Ovary (tissue), 9 donors: ENCODE measurements around the gene UNC119B. TPM values are rescaled to one million over a fixed set of nuclear protein-coding genes. Genes with fewer than 3 reads are reported as not detected.

Experiments used
- DNase-seq, 5 donors: peaks; one replicate each; pipeline ENCODE4 v3.0.0-alpha.2; 2019 to 2020
- H3K27ac ChIP-seq, 2 donors: fragments of 200-600 bp; one replicate each; pipeline versions ENCODE4 v1.5.1 to v1.8.0; 2019 to 2022
- H3K27me3 ChIP-seq: fragments of 200-600 bp; one replicate; pipeline ENCODE4 v1.8.0; 2022
- H3K36me3 ChIP-seq: fragments of 200-600 bp; sonication (generic); one replicate; pipeline ENCODE4 v1.5.1; 2019
- H3K4me1 ChIP-seq: one replicate; pipeline ENCODE4 v1.8.1; 2013; ENCODE audit warnings: mild to moderate bottlenecking, moderate library complexity; ENCODE audit not compliant: insufficient read depth
- H3K4me3 ChIP-seq: fragments of 200-600 bp; sonication (generic); one replicate; pipeline ENCODE4 v1.5.1; 2017
- H3K9me3 ChIP-seq, 2 donors: fragments of 200-600 bp in 1 of 2; sonication (generic) in 1 of 2; one replicate each; pipeline versions ENCODE4 v1.5.1 to v1.8.1; 2013 to 2019; ENCODE audit warnings: mild to moderate bottlenecking in 1 of 2, moderate library complexity in 1 of 2
- EP300 ChIP-seq: sonication (generic); formaldehyde crosslinking; IDR thresholded peaks from one replicate; pipeline ENCODE4 v1.6.1; 2017; ENCODE audit warnings: antibody characterized with exemption
- POLR2A ChIP-seq: fragments of 450-650 bp; IDR thresholded peaks from one replicate; pipeline ENCODE4 v1.6.1; 2017; ENCODE audit warnings: antibody characterized with exemption, mild to moderate bottlenecking, moderate library complexity
- WGBS, 3 donors: extraction: QIAGEN DNeasy Blood & Tissue Kit in 1 of 3; methylation state at CpG; one replicate each; pipeline versions ENCODE4 v1.1.5 to v1.1.7; 2013 to 2017; 5-methylcytosine and 5-hydroxymethylcytosine counted together
- intact Hi-C, 4 donors: fragments of 100-400 bp; cut with DNase I; formaldehyde crosslinking; loops; one replicate each; pipeline versions ENCODE4 v1.11.0 to v1.15.1; 2022 to 2023
- polyA plus RNA-seq, 2 donors: library from polyadenylated mRNA; stranded (reverse); fragments of 200-250 nt in 1 of 2; fragments of 350-450 nt in 1 of 2; fragmentation: Illumina TruSeq in 1 of 2; extraction: RNeasy Lipid Tissue Mini Kit (QIAGEN cat#74804) in 1 of 2; gene quantifications; one replicate each; pipeline ENCODE4 v1.2.3, GENCODE V29; 2013 to 2014
- total RNA-seq, 7 donors: library from RNA; depleted of rRNA in 2 of 7; stranded (reverse); fragments of >200 nt in 2 of 7; fragmentation: NEBNext Ultra II Directional in 3 of 7; extraction: Animal tissue kit (Norgen Biotek cat#: 25700) in 3 of 7; gene quantifications; one replicate each; pipeline versions ENCODE4 v1.1.0 to v1.2.4, GENCODE V29; 2016 to 2023
- TF ChIP-seq, protein P1 (sequence below), 3 donors: fragments of 450-650 bp in 2 of 3; fragments of 200-600 bp in 1 of 3; IDR thresholded peaks; one replicate each; pipeline versions ENCODE4 v1.5.1 to v1.8.0; 2016 to 2022; ENCODE audit warnings: antibody characterized with exemption in 3 of 3, mild to moderate bottlenecking in 1 of 3
- donor health status: DM: no; HTN: no; CAD: no; lungs with moderate emphysema.
- donor health status: DM: no; HTN: no; CAD: no.
- donor health status: Bipolar disorder and iron deficiency.
- donor health status: DM: yes; HTN: yes; CAD: no.
- donor health status: DM: no; HTN: no; CAD: no.
- donor health status: DM: yes; HTN: yes; CAD: no.

The UNC119B gene
- total and polyA plus RNA-seq, 9 donors, result 18.4 to 54.4 (median 44.4) TPM

DNA sequence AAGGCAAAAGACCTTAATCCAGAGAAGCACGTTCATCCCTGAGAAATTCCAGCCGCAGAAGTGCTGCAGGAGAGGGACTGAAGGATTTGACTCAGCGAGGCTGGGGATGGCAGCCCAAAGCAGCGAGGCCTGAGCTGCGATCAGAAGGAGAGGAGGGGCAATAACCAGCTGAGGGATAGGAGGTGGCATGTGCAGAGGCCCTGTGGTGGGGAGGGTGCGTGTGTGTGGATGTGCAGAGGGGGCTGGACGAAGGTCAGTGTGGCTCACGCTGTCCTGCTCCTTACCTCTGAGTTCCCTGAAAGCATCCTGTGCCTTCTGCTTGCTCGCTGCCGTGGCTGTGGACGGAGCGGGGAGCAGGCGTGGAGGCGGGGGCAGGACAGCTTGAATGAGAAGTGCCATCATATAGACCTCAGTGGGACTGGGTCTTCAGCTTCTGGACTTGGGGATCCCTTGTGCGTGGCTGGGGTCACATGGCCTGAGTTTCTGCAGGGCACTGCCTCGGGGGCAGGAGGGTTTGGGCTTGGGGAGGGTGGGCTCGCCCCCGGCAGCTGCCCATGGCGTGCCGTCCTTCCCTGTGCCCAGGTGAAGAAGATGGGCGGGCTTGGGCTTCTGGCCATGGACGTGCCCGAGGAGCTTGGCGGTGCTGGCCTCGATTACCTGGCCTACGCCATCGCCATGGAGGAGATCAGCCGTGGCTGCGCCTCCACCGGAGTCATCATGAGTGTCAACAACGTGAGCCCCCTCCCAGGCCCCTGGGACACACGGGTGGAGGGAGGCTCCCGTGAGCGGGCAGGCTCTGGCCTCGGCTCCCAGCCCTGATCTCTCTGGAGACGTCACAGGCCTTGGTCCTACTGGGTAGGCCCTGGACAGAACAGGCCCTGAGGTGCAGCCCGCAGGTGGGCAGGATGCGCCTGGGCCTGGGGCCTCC is 26.4 kb downstream of the UNC119B start:
- DNase-seq, result peak in 1 of 5 donors; percentile 31
- TF ChIP-seq POLR2A (no peak), EP300 (no peak)
- TF ChIP-seq, protein P1, sequence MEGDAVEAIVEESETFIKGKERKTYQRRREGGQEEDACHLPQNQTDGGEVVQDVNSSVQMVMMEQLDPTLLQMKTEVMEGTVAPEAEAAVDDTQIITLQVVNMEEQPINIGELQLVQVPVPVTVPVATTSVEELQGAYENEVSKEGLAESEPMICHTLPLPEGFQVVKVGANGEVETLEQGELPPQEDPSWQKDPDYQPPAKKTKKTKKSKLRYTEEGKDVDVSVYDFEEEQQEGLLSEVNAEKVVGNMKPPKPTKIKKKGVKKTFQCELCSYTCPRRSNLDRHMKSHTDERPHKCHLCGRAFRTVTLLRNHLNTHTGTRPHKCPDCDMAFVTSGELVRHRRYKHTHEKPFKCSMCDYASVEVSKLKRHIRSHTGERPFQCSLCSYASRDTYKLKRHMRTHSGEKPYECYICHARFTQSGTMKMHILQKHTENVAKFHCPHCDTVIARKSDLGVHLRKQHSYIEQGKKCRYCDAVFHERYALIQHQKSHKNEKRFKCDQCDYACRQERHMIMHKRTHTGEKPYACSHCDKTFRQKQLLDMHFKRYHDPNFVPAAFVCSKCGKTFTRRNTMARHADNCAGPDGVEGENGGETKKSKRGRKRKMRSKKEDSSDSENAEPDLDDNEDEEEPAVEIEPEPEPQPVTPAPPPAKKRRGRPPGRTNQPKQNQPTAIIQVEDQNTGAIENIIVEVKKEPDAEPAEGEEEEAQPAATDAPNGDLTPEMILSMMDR (IDR thresholded peaks at IDR 0.05), result no peak
- Histone ChIP-seq H3K4me3 (no peak overlapping the region), H3K27me3 (no peaks in the 10 kb centered on the region), H3K36me3 (no peaks in the 10 kb centered on the region), H3K27ac (no peak overlapping the region), H3K4me1 (no peaks in the 10 kb centered on the region), H3K9me3 (no peaks in the 10 kb centered on the region)
- 89 to 91% (median 90%) methylated on average over 35 to 38 of the region's 38 CpGs for WGBS, 3 donors
- intact Hi-C loops, result no loop called here

DNA sequence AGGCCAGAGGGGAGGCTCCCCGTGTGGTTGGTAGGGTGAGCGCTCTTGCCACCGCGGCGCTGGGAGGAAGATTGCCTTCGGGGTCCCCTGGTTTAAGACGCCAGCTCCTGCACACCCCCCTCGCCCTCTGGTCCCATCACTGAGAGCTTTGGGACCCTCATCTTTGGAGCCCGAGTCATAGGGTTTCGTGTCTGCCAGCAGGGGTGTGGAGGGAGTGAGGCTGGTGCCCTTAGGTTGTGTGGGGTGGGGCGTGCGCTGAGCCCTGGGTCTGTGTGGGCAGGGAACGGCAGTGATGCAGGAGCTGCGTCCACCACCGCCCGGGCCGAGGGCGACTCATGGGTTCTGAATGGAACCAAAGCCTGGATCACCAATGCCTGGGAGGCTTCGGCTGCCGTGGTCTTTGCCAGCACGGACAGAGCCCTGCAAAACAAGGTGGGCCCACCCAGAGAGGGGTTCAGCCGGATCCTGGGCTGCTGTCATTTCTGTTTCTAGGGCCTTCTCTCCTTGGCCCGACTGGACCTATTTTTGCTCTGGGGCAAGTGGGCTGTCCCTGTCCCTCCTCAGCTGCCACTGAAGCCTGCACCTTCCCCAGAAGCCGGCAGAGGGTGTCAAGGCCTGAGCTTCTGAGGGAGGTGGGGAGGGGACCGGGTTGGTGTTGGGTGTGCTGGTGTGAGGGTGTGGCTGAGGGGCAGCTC is 27.4 kb downstream of the UNC119B start:
- no peak for DNase-seq
- H3K4me3 ChIP-seq, result no peak overlapping the region
- H3K27me3 ChIP-seq, result no peaks in the 10 kb centered on the region
- no peaks in the 10 kb centered on the region for H3K36me3 ChIP-seq
- intact Hi-C loops, result no loop called here
- H3K4me1 ChIP-seq, result peaks cover 4% of the 10 kb centered on the region
- H3K27ac ChIP-seq, result no peak overlapping the region
- H3K9me3 ChIP-seq, result no peaks in the 10 kb centered on the region
- TF ChIP-seq POLR2A (no peak), EP300 (no peak)
- TF ChIP-seq, protein P1 (IDR thresholded peaks at IDR 0.05), result no peak
- 84 to 88% (median 85%) methylated on average over 25 of the region's 25 CpGs for WGBS, 3 donors

DNA sequence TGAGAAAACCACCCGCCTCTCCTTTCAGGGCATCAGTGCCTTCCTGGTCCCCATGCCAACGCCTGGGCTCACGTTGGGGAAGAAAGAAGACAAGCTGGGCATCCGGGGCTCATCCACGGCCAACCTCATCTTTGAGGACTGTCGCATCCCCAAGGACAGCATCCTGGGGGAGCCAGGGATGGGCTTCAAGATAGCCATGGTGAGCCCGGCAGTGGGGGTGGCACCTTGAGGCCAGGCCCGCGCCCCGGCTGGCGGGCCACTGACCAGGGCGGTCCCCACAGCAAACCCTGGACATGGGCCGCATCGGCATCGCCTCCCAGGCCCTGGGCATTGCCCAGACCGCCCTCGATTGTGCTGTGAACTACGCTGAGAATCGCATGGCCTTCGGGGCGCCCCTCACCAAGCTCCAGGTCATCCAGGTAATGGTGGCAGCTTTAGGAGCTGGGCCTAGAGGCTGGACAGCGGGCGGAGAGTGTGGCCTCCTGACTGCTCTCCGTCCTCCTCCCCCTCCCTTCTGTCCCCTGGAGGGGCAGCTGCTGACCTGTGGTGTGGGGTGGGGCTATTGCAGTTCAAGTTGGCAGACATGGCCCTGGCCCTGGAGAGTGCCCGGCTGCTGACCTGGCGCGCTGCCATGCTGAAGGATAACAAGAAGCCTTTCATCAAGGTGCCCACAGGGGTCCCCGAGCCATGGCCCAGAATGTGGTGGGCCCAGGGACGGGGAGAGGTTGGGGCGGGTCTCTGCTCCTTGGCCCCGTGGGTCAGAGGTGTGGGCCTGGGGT is 28.2 kb downstream of the UNC119B start:
- H3K27ac ChIP-seq, result no peak overlapping the region
- WGBS, 3 donors, result 89 to 91% (median 89%) methylated on average over 25 to 31 of the region's 31 CpGs
- H3K4me1 ChIP-seq, result peaks cover 4% of the 10 kb centered on the region
- DNase-seq, result peak in 2 of 5 donors; percentile 28 to 36
- TF ChIP-seq, protein P1 (IDR thresholded peaks at IDR 0.05), result no peak
- TF ChIP-seq EP300 (no peak), POLR2A (no peak)
- no peaks in the 10 kb centered on the region for H3K9me3 ChIP-seq
- no peak overlapping the region for H3K4me3 ChIP-seq
- H3K36me3 ChIP-seq, result no peaks in the 10 kb centered on the region
- intact Hi-C loops, result no loop called here
- H3K27me3 ChIP-seq, result no peaks in the 10 kb centered on the region

DNA sequence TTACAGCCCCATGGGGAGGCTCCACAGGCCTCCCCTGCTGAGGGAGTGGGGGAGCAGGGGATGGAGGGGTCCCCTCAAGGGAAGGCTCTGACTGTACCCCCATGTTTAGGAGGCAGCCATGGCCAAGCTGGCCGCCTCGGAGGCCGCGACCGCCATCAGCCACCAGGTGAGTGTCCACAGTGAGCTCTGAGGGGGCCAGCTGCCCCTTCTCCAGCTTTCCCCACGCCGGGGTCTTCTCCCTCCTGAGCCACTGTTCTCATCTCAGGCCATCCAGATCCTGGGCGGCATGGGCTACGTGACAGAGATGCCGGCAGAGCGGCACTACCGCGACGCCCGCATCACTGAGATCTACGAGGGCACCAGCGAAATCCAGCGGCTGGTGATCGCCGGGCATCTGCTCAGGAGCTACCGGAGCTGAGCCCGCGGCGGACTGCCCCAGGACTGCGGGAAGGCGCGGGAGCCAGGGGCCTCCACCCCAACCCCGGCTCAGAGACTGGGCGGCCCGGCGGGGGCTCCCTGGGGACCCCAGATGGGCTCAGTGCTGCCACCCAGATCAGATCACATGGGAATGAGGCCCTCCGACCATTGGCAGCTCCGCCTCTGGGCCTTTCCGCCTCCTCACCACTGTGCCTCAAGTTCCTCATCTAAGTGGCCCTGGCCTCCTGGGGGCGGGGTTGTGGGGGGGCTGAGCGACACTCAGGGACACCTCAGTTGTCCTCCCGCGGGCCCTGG is 28.9 kb downstream of the UNC119B start:
- intact Hi-C loops, result no loop called here
- Histone ChIP-seq H3K4me3 (no peak overlapping the region), H3K27ac (no peak overlapping the region), H3K27me3 (no peaks in the 10 kb centered on the region), H3K36me3 (no peaks in the 10 kb centered on the region), H3K4me1 (peaks cover 4% of the 10 kb centered on the region), H3K9me3 (no peaks in the 10 kb centered on the region)
- TF ChIP-seq, protein P1 (IDR thresholded peaks at IDR 0.05), result no peak
- TF ChIP-seq EP300, result no peak
- no peak for TF ChIP-seq POLR2A
- WGBS, 3 donors, result 93 to 95% (median 95%) methylated on average over 37 to 38 of the region's 38 CpGs
- DNase-seq, result no peak
